Neural cell (in vitro differentiated cells): ENCODE data around the gene ATP8B1.

Experiments
- MXI1 ChIP-seq: fragments of 450-650 bp; conservative IDR thresholded peaks from 2 replicates; pipeline ENCODE4 v1.6.1; 2014; ENCODE audit warnings: antibody characterized with exemption, mild to moderate bottlenecking; ENCODE audit not compliant: poor library complexity, severe bottlenecking
- POLR2AphosphoS5 ChIP-seq: IDR thresholded peaks from 2 replicates; pipeline ENCODE4 v1.6.1; 2012
- RAD21 ChIP-seq: fragments of 450-650 bp; conservative IDR thresholded peaks from 2 replicates; pipeline ENCODE4 v1.6.1; 2014; ENCODE audit warnings: antibody characterized with exemption, mild to moderate bottlenecking, moderate library complexity
- REST ChIP-seq: IDR thresholded peaks from 2 replicates; pipeline ENCODE4 v1.6.1; 2012; ENCODE audit warnings: borderline replicate concordance
- SMC3 ChIP-seq: fragments of 450-650 bp; conservative IDR thresholded peaks from 2 replicates; pipeline ENCODE4 v1.6.1; 2014; ENCODE audit warnings: antibody characterized with exemption, mild to moderate bottlenecking, moderate library complexity; ENCODE audit not compliant: poor library complexity
- TF ChIP-seq, protein P1 (sequence below): fragments of 450-650 bp; IDR thresholded peaks from 2 replicates; pipeline ENCODE4 v1.5.1; 2014; ENCODE audit warnings: antibody characterized with exemption, mild to moderate bottlenecking, moderate library complexity; ENCODE audit not compliant: poor library complexity, severe bottlenecking

DNA sequence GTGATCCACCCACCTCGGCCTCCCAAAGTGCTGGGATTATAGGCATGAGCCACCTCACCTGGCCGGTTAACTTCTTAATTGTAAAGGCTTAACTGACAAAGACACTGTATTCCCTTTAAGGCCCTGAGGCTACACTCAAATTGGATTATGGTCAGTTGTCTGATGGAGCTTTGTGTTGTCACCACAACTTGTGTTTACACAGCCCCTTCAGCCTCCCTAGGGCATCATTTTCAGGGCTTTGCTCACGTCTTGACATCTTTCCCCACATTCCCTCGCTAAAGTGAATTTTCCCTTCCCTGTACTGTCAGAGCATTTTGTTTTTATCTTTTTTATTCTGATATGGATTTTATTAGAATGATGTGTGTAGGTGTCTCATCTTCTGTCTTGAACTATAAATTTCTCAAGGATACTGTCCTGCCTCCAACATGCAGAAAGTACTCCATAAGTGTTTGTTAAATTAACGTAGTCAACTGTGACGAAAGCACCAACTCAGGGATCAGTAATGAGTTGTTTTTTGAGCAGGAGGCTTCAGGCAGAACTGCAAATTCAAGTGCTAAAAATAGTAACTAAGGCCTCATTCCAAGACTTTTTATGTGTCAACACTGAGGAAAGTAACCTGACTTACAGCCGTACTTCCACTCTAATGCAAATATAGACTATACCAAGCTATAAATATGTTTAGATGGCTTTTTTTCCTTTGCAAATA, 104.4 kb downstream of the ATP8B1 start:
- TF ChIP-seq POLR2AphosphoS5 (no peak), RAD21 (no peak), REST (no peak), SMC3 (no peak), MXI1 (no peak)
- TF ChIP-seq, protein P1, sequence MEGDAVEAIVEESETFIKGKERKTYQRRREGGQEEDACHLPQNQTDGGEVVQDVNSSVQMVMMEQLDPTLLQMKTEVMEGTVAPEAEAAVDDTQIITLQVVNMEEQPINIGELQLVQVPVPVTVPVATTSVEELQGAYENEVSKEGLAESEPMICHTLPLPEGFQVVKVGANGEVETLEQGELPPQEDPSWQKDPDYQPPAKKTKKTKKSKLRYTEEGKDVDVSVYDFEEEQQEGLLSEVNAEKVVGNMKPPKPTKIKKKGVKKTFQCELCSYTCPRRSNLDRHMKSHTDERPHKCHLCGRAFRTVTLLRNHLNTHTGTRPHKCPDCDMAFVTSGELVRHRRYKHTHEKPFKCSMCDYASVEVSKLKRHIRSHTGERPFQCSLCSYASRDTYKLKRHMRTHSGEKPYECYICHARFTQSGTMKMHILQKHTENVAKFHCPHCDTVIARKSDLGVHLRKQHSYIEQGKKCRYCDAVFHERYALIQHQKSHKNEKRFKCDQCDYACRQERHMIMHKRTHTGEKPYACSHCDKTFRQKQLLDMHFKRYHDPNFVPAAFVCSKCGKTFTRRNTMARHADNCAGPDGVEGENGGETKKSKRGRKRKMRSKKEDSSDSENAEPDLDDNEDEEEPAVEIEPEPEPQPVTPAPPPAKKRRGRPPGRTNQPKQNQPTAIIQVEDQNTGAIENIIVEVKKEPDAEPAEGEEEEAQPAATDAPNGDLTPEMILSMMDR = no peak
